ENCODE results near the gene GNAQ.

- TF ChIP-seq TEAD1 (CRISPR knock-in tag; IDR thresholded peaks at IDR 0.05) (no peak), E2F5 (CRISPR knock-in tag; IDR thresholded peaks at IDR 0.05) (no peak), CTCF (IDR thresholded peaks at IDR 0.05) (no peak), TEAD4 (CRISPR knock-in tag; IDR thresholded peaks at IDR 0.05) (no peak), AFF4 (CRISPR knock-in tag; IDR thresholded peaks at IDR 0.05; ENCODE audit: borderline replicate concordance) (no peak), PRRX2 (CRISPR knock-in tag; IDR thresholded peaks at IDR 0.05) (no peak), NFE2L1 (CRISPR knock-in tag; IDR thresholded peaks at IDR 0.05) (no peak), NFYB (CRISPR knock-in tag; conservative IDR thresholded peaks at IDR 0.05; ENCODE audit: low read depth) (no peak), ZNF138 (CRISPR knock-in tag; conservative IDR thresholded peaks at IDR 0.05) (no peak), ZBTB43 (CRISPR knock-in tag; IDR thresholded peaks at IDR 0.05) (no peak), NR3C1 (CRISPR knock-in tag; conservative IDR thresholded peaks at IDR 0.05; ENCODE audit: low read depth) (no peak)
These were observed 40.4 kb downstream of the GNAQ start for GRCh38 chr9:77991191-77991590.

Data from WTC11 (cell line).